ENCODE data around the gene LARP1B. TPM values are rescaled to one million over a fixed set of nuclear protein-coding genes. Genes with fewer than 3 reads are reported as not detected.
"Not testable (repeated sequence)": the region's sequence is repeated elsewhere in the genome, so short reads cannot be mapped to it uniquely, and the experiment has no call there.

The LARP1B gene
- 10 to 100 TPM; 13.5 to 16.9 TPM for total RNA-seq

DNA sequence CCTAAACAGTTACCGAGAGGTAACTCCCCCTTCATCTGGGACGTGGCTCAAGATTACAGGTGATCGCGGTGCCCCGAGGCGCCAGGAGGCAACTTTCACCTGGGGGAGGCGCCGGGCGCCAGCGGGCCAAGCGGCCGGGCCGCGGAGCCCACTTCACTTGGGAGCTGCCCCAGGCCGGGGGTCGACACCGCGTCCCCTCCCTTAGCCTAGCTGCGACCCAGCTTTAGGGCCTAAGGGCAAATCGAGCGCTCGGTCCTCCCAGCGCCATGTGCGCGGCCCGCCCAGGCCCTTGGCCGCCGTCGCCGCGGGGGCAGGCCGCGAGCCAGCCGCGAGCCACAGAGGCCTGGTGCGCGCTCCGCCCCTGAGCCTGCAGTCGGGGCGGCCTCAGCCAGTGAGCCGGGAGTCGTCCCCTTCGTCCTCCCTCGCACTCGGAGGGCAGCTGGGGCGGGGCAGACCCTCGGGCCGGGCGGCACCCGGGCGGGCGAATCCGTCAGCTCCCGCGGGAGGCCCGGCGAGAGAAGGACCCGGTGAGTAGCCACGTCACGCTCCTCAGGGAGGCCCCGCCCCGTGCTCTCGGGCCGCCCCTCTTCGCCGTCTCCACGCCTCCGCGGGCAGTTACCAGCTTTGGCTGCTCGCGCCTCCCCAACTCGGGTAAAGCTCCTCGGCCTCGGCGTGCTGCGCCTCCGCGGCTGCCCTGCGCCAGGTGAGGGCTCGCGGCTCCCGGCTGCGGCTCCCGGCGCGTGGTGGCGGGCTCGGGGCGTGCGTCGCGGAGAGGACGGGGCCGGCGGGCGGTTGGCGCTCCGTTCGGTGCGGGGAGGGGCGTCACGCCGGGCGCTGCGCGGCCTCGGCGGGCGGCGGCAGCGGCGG is at the start of gene LARP1B:
Gene LARP1B, plus strand, starts transcription at position 614 of the 867 bp plus-strand sequence. CDS start 13,640 bp downstream, outside the sequence.
- peaks cover 1% of the 10 kb centered on the region for H3K36me3 Mint-ChIP-seq (ENCODE audit: low read depth)
- POLR2A ChIA-PET: interaction anchor here (0.6 to 0.9 kb wide), 2 partner anchors 96 to 749 kb away, joined by 4 to 6 read pairs; partner anchors contain the start of genes ABHD18 and MFSD8
- peak within 1 kb of the TSS; percentile 84 for H3K4me3 Mint-ChIP-seq
- peaks cover 23% of the 10 kb centered on the region for H3K4me1 Mint-ChIP-seq
- CTCF ChIA-PET: interaction anchor here (1.3 to 1.7 kb wide), 3 partner anchors 9 to 100 kb away, joined by 3 to 6 read pairs (median 4); partner anchors contain the start of genes ABHD18 and MFSD8
- H3K9me3 Mint-ChIP-seq: no peaks in the 10 kb centered on the region
- H3K27ac Mint-ChIP-seq: peak within 1 kb of the TSS; percentile 95
- peak; percentile 93 for DNase-seq
- H3K27me3 Mint-ChIP-seq: peaks cover 5% of the 10 kb centered on the region

DNA sequence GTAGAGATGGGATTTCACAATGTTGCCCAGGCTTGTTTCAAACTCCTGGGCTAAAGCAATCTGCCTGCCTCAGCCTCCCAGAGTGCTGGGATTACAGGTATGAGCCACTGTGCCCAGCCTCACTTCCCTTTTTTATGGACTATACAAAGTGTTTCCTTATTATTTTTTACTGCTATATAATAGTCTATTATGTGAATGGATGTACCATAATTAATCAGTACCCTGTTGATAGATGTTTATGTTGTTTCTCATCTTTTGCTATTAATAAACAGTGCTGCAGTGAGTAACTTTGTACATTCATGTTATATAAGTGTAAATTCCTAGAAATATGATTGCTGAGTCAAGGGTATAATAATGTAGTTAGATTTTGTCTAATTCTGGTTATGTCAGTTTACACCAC is 35.8 kb upstream of the LARP1B start:
- H3K4me1 Mint-ChIP-seq: no peaks in the 10 kb centered on the region
- DNase-seq: no peak
- no peak overlapping the region for H3K27ac Mint-ChIP-seq
- ChIA-PET POLR2A (no interaction called here), CTCF (no interaction called here)
- H3K27me3 Mint-ChIP-seq: no peaks in the 10 kb centered on the region
- no peak overlapping the region for H3K4me3 Mint-ChIP-seq
- peaks cover 38% of the 10 kb centered on the region for H3K36me3 Mint-ChIP-seq (ENCODE audit: low read depth)
- no peaks in the 10 kb centered on the region for H3K9me3 Mint-ChIP-seq

DNA sequence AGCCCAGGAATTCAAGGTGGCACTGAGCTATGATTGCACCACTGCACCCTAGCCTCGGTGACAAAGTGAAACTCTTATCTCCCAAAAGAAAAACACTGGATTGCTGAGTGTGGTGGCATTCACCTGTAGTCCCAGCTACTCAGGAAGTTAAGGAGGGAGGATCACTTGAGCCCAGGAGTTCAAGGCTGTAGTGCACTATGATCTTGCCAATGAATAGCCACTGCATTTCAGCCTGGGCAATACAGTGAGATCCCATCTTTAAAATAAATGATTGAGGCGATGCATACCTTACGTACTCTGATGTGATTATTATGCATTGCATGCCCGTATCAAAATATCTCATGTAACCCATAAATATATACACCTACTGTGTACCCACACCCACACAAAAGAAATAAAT is 31.2 kb upstream of the LARP1B start:
- H3K27ac Mint-ChIP-seq: no peak overlapping the region
- DNase-seq: no peak
- ChIA-PET POLR2A (no interaction called here), CTCF (no interaction called here)
- no peak overlapping the region for H3K4me3 Mint-ChIP-seq
- H3K4me1 Mint-ChIP-seq: no peaks in the 10 kb centered on the region
- H3K27me3 Mint-ChIP-seq: no peaks in the 10 kb centered on the region
- H3K9me3 Mint-ChIP-seq: no peaks in the 10 kb centered on the region
- peaks cover 30% of the 10 kb centered on the region for H3K36me3 Mint-ChIP-seq (ENCODE audit: low read depth)

DNA sequence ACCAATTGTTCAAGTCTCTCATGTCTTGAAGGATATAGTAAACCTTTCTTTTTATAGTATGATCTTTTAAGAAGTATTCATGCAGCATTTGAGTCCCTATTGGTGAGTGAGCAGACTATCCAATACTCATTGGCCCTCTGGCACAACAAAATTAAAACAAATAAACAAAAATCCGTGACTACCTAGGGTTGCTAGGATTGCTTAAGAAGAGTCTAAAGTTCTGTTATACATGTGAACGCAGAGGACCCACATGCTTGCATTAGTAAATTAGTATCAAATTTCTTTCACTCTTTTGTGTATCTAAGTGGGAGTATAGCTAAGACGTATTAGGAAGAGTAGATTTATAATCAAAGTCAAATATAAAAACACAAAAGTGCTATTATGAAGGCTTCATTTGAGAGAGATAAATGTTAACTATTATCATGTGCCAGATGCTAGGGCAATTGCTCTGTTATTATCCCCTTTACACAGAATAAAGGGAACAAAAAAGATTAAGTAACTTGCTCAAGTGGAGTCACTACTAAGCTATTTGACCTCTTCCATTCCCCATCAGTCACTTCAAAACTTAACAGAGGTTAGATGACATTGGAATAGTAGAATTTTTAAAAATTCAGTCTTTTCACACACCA is 29.2 kb upstream of the LARP1B start:
- POLR2A ChIA-PET: no interaction called here
- H3K27ac Mint-ChIP-seq: no peak overlapping the region
- DNase-seq: no peak
- H3K27me3 Mint-ChIP-seq: no peaks in the 10 kb centered on the region
- H3K9me3 Mint-ChIP-seq: no peaks in the 10 kb centered on the region
- CTCF ChIA-PET: interaction anchor here (1.2 kb wide), 1 partner anchor 9 kb away, joined by 3 read pairs; no protein-coding TSS in a partner anchor
- H3K36me3 Mint-ChIP-seq (ENCODE audit: low read depth): peaks cover 22% of the 10 kb centered on the region
- no peak overlapping the region for H3K4me3 Mint-ChIP-seq
- H3K4me1 Mint-ChIP-seq: no peaks in the 10 kb centered on the region

DNA sequence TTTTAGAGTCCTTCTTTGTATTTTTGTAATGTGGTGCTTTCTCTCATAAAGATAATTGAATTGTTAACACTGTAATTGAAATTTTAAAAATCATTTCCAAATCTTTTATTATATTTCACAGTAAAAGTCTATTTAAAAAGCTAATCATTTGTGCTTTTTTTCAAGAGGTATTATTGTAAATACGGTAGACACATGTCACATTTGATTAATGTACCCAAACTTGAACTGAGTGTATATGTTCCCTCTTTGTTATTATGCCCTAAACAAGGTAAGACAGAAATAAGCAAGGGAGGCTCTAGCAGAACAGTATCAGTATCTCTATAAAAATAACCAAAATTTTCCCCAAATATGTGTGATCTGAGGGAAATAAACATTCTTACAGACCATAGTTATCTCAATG is 21.5 kb upstream of the LARP1B start:
- H3K27ac Mint-ChIP-seq: no peak overlapping the region
- no peaks in the 10 kb centered on the region for H3K27me3 Mint-ChIP-seq
- H3K4me3 Mint-ChIP-seq: no peak overlapping the region
- H3K4me1 Mint-ChIP-seq: no peaks in the 10 kb centered on the region
- no peaks in the 10 kb centered on the region for H3K9me3 Mint-ChIP-seq
- CTCF ChIA-PET: no interaction called here
- no peak for DNase-seq
- H3K36me3 Mint-ChIP-seq (ENCODE audit: low read depth): no peaks in the 10 kb centered on the region
- POLR2A ChIA-PET: no interaction called here

DNA sequence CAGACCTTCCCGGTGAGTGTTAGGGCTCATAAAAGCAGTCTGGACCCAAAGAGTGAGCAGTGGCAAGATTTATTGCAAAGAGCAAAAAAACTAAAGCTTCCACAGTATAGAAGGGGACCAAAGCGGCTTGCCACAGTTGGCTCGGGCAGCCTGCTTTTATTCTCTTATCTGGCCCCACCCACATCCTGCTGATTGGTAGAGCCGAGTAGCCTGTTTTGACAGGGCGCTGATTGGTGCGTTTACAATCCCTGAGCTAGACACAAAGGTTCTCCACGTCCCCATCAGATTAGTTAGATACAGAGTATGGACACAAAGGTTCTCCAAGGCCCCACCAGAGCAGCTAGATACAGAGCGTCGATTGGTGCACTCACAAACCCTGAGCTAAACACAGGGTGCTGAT is 14.1 kb upstream of the LARP1B start:
- H3K4me1 Mint-ChIP-seq; POLR2A ChIA-PET; H3K36me3 Mint-ChIP-seq (ENCODE audit: low read depth); H3K4me3 Mint-ChIP-seq; DNase-seq; H3K27ac Mint-ChIP-seq; H3K27me3 Mint-ChIP-seq; H3K9me3 Mint-ChIP-seq: not testable (repeated sequence)
- CTCF ChIA-PET: interaction anchor here (0.6 kb wide), 1 partner anchor 222 kb away, joined by 3 read pairs; no protein-coding TSS in a partner anchor

DNA sequence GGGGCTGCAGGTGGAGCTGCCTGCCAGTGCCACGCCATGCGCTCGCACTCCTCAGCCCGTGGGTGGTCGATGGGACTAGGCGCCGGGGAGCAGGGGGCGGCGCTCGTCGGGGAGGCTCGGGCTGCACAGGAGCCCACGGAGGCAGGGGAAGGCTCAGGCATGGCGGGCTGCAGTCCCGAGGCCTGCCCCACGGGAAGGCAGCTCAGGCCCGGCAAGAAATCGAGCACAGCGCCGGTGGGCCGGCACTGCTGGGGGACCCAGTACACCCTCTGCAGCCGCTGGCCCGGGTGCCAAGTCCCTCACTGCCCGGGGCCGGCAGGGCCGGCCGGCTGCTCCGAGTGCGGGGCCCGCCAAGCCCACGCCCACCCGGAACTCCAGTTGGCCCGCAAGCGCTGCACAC is 13.6 kb upstream of the LARP1B start:
- DNase-seq; H3K36me3 Mint-ChIP-seq (ENCODE audit: low read depth); CTCF ChIA-PET; H3K4me3 Mint-ChIP-seq; H3K4me1 Mint-ChIP-seq; POLR2A ChIA-PET; H3K9me3 Mint-ChIP-seq; H3K27me3 Mint-ChIP-seq; H3K27ac Mint-ChIP-seq: not testable (repeated sequence)

DNA sequence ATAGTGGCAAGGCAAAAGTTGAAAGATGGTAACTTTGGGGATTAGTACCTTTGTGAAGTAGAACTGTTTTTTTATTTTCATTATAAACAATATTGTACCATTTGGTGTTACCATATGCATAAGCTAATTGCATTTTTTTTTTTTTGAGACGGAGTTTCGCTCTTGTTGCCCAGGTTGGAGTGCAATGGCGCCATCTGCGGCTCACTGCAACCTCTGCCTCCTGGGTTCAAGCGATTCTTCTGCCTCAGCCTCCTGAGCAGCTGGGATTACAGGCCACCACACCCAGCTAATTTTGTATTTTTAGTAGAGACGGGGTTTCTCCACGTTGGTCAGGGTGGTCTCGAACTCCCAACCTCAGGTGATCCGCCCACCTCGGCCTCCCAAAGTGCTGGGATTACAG is 9.9 kb upstream of the LARP1B start:
- H3K9me3 Mint-ChIP-seq; H3K36me3 Mint-ChIP-seq (ENCODE audit: low read depth); H3K27ac Mint-ChIP-seq; H3K4me3 Mint-ChIP-seq; POLR2A ChIA-PET; H3K27me3 Mint-ChIP-seq; H3K4me1 Mint-ChIP-seq: not testable (repeated sequence)
- CTCF ChIA-PET: interaction anchor here (1.0 to 1.1 kb wide), 2 partner anchors 14 to 36 kb away, joined by 3 read pairs; no protein-coding TSS in a partner anchor
- peak; percentile 24 for DNase-seq

DNA sequence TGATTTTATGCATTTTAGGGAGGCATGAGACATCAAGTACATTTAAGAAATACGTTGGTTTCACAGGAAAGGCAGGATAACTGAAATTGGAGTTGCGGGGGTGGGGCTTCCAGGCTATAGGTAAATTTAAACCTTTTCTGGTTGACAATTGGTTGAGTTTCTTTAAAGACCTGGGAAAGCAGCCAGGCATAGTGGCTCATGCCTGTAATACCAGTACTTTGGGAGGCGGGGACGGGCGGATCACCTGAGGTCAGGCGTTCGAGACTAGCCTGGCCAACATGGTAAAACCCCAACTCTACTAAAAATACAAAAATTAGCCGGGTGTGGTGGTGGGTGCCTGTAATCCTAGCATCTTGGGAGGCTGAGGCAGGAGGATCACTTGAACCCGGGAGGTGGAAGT is 6.2 kb upstream of the LARP1B start:
- H3K27me3 Mint-ChIP-seq; CTCF ChIA-PET; DNase-seq; H3K27ac Mint-ChIP-seq; H3K4me1 Mint-ChIP-seq; H3K9me3 Mint-ChIP-seq; POLR2A ChIA-PET; H3K36me3 Mint-ChIP-seq (ENCODE audit: low read depth); H3K4me3 Mint-ChIP-seq: not testable (repeated sequence)

DNA sequence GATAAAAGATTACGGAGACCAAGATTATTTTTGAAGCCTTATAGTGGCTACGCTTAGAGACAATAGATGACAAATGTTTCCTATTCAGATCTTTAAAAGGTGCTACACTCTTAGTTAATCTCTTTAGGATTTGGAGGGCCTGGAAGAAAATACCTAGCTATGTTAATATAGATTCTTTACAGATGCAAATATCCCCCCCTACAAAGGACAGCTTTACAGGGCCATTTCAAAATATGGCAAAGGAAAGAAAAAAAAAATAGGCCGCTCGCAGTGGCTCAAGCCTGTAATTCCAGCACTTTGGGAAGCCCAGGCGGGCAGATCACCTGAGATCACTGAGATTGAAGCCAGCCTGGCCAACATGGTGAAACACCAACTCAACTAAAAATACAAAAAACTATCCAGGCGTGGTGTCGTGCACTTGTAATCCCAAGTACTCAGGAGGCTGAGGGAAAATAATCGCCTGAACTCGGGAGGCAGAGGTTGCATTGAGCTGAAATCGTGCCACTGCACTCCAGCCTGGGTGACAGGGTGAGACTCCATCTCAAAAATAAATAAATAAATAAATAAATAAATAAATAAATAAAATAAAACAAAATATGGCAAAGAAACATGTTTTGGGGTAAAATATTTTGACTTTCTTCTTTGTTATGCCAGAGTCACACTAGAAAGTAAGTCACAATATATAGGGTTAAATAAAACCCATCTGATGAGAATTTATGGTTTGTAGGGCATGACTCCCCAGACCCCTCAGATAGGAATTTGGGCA is 5.5 kb upstream of the LARP1B start:
- H3K4me3 Mint-ChIP-seq; H3K27me3 Mint-ChIP-seq; H3K9me3 Mint-ChIP-seq; POLR2A ChIA-PET; DNase-seq; H3K4me1 Mint-ChIP-seq; H3K36me3 Mint-ChIP-seq (ENCODE audit: low read depth); H3K27ac Mint-ChIP-seq: not testable (repeated sequence)
- CTCF ChIA-PET: interaction anchor here (0.6 kb wide), 1 partner anchor 1038 kb away, joined by 4 read pairs; the partner anchor contains the start of gene SCLT1

DNA sequence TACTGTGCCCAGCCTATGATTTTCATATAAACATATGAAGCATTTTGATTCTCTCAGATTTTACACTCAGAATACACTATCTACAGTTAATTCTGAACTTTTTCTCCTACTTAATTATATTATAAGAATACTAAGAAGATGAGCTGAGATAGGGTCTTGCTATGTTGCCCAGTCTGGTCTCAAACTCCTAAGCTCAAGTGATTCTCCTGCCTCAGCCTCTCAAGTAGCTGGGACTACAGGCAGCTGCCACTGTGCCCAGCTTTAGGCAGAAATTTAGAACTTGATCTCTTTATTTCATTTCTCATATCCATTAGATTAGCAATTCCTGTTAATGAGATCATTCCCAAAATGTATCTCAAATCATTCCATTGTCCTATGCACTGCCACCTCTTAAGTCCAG is 4.7 kb upstream of the LARP1B start:
- H3K27ac Mint-ChIP-seq: no peak overlapping the region

DNA sequence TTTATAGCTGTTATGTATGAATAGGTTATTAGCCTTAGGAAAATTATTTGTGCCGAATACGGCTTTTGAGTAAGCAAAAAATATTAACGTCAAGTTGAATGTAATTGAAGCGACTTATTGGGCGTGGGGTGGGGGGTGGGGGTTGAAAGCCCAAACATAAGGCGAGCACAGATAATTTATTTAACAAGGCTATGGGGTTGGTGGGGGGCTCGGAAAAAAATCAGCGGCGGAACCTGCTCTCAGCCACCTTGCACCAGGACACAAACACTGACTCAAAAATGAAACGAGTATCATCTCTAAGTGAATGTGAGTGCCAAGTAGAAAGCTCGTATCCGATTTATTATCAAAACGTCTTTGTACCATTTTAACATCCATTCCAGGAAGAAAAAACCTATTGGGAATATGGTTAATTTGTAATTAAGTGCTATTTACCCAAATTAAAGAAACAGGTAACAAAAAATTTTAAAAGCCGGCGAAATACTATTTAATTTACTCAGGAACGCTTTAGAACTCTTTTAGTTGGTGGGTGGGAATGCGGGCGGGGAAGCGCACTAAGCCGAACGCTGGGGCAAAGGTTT is 902 bp upstream of the LARP1B start:
- peaks cover 21% of the 10 kb centered on the region for H3K4me1 Mint-ChIP-seq
- DNase-seq: no peak
- peaks cover 1% of the 10 kb centered on the region for H3K36me3 Mint-ChIP-seq (ENCODE audit: low read depth)
- H3K27me3 Mint-ChIP-seq: peaks cover 5% of the 10 kb centered on the region
- CTCF ChIA-PET: interaction anchor here (0.6 to 1.7 kb wide), 6 partner anchors 10 to 655 kb away, joined by 3 to 6 read pairs (median 3); partner anchors contain the start of genes ABHD18 and MFSD8
- peak overlapping the region; percentile 76 for H3K4me3 Mint-ChIP-seq
- H3K9me3 Mint-ChIP-seq: no peaks in the 10 kb centered on the region
- peak overlapping the region; percentile 95 for H3K27ac Mint-ChIP-seq
- POLR2A ChIA-PET: interaction anchor here (0.6 kb wide), 1 partner anchor 750 kb away, joined by 4 read pairs; no protein-coding TSS in a partner anchor

More for the DNA sequence above, 4.7 kb upstream of the LARP1B start:
- POLR2A ChIA-PET: no interaction called here
- Mint-ChIP-seq H3K27me3 (peaks cover 5% of the 10 kb centered on the region), H3K4me3 (no peak overlapping the region), H3K36me3 (ENCODE audit: low read depth) (no peaks in the 10 kb centered on the region), H3K4me1 (peaks cover 9% of the 10 kb centered on the region), H3K9me3 (no peaks in the 10 kb centered on the region)
- DNase-seq: no peak
- CTCF ChIA-PET: no interaction called here
